GM19238 (cell line): ENCODE results near the gene PDCD4.
A peak's percentile ranks its signal among the peaks of the same experiment; 100 is the strongest.

Experiments
- DNase-seq: peaks from one replicate; pipeline ENCODE4 v3.0.0; 2011; ENCODE audit warnings: low spot score; ENCODE audit not compliant: insufficient read length

PDCD4 gene

GRCh38 chr10:110918643-110919348 is 47.1 kb downstream of the PDCD4 start, which contains the start of gene BBIP1:
Gene BBIP1, minus strand, starts transcription at chr10:110919180. Its CDS starts 1,023 bp downstream, at chr10:110918157.
- DNase-seq: peak; percentile 76

- peak; percentile 70 for DNase-seq
These were observed 47.7 kb downstream of the PDCD4 start, which contains the start of gene SHOC2 for GRCh38 chr10:110919349-110919931. Gene SHOC2, plus strand, starts transcription at chr10:110919604. Its CDS starts 44,755 bp downstream, at chr10:110964359.

- peak; percentile 7 for DNase-seq
These were observed 48.5 kb downstream of the PDCD4 start for GRCh38 chr10:110919971-110920881.

- DNase-seq: no peak
These were observed 52.2 kb downstream of the PDCD4 start for GRCh38 chr10:110923856-110924493.

GRCh38 chr10:110927461-110927860 is 55.7 kb downstream of the PDCD4 start:
- DNase-seq: no peak

GRCh38 chr10:110931769-110932381 is 60.1 kb downstream of the PDCD4 start:
- no peak for DNase-seq

- DNase-seq: no peak
These were observed 60.9 kb downstream of the PDCD4 start for GRCh38 chr10:110932505-110933180.

GRCh38 chr10:110936757-110937156 is 65.0 kb downstream of the PDCD4 start:
- no peak for DNase-seq

- DNase-seq: no peak
These were observed 67.7 kb downstream of the PDCD4 start for GRCh38 chr10:110939419-110939818.

GRCh38 chr10:110944792-110945396 is 73.2 kb downstream of the PDCD4 start:
- no peak for DNase-seq

- DNase-seq: no peak
These were observed 74.8 kb downstream of the PDCD4 start for GRCh38 chr10:110946496-110946895.

GRCh38 chr10:110947061-110947595 is 75.4 kb downstream of the PDCD4 start:
- DNase-seq: no peak
